ENCODE data around the gene KIAA1586. TPM values are rescaled to one million over a fixed set of nuclear protein-coding genes. Genes with fewer than 3 reads are reported as not detected.
"Not testable (repeated sequence)": the region's sequence is repeated elsewhere in the genome, so short reads cannot be mapped to it uniquely, and the experiment has no call there.

Gene KIAA1586
- total and polyA plus RNA-seq, 9 of the 15 experiments (the other 6 are each of a cell fraction or from before 2014, with no cell fraction given): 23.4 to 43.6 (median 29.5) TPM

DNA sequence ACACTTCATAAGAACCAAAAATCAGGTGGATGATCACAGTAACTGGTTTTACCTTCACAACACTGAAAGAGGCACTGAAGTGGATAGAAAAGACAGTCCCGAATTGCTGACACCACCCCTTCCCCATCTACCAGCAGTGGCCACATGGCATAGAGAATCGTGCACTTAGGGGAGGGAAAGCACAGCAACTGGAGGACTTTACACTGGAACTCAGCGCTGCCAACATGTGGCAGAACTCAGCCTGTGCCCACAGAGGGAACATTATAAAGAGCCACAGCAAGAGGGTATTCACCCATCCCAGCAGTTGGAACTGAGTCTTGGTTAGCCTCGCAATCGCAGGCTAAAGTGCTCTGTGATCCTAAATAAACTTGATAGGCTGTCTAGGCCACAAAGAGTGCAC lies 6.5 kb upstream of the KIAA1586 start (continued):
- TF ChIP-seq, protein P1, sequence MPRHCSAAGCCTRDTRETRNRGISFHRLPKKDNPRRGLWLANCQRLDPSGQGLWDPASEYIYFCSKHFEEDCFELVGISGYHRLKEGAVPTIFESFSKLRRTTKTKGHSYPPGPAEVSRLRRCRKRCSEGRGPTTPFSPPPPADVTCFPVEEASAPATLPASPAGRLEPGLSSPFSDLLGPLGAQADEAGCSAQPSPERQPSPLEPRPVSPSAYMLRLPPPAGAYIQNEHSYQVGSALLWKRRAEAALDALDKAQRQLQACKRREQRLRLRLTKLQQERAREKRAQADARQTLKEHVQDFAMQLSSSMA (CRISPR knock-in tag; IDR thresholded peaks at IDR 0.05): no peak
- TF ChIP-seq NCOA2 (IDR thresholded peaks at IDR 0.05; ENCODE audit: partially characterized antibody in 2 of 2) (no peak), ZNF561 (CRISPR knock-in tag; conservative IDR thresholded peaks at IDR 0.05) (no peak), ZNF239 (CRISPR knock-in tag; IDR thresholded peaks at IDR 0.05) (no peak), PTRF (tag; IDR thresholded peaks at IDR 0.05) (no peak), FOXK2 (conservative IDR thresholded peaks at IDR 0.05 in 1 of 2, IDR thresholded peaks at IDR 0.05 in 1 of 2; ENCODE audit: low read depth in 2 of 2) (no peak)
- TF ChIP-seq, protein P2, sequence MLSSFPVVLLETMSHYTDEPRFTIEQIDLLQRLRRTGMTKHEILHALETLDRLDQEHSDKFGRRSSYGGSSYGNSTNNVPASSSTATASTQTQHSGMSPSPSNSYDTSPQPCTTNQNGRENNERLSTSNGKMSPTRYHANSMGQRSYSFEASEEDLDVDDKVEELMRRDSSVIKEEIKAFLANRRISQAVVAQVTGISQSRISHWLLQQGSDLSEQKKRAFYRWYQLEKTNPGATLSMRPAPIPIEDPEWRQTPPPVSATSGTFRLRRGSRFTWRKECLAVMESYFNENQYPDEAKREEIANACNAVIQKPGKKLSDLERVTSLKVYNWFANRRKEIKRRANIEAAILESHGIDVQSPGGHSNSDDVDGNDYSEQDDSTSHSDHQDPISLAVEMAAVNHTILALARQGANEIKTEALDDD (IDR thresholded peaks at IDR 0.05): no peak

DNA sequence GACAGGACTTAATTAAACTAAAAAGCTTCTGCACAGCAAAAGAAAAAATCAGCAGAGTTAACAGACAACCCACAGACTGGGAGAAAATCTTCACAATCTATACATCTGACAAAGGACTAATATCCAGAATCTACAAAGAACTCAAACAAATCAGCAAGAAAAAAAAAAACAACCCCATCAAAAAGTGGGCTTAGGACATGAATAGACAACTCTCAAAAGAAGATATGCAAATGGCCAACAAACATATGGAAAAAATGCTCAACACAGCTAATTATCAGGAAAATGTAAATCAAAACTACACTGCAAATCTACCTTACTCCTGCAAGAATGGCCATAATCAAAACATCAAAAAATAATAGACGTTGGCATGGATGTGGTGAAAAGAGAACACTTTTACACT lies 2.4 kb upstream of the KIAA1586 start:
- H3K9me1 ChIP-seq (ENCODE audit: control insufficient read depth, insufficient read depth, low read length); BruUV-seq (replicated peaks); FAIRE-seq; in situ Hi-C loops (cut with MboI); H3K9me3 ChIP-seq (replicated peaks; ENCODE audit: control insufficient read depth, insufficient read depth, low read depth, low read length); H3K4me2 ChIP-seq (ENCODE audit: insufficient read depth, low read length); H4K20me1 ChIP-seq (replicated peaks; ENCODE audit: control insufficient read depth, insufficient read depth, low read length); H3K9ac ChIP-seq (ENCODE audit: insufficient read depth in 1 of 2, low read depth in 2 of 2, low read length in 2 of 2); H3K4me3 ChIP-seq; POLR2A ChIA-PET; DNase-seq (ENCODE audit: extremely low read depth in 1 of 4, low spot score in 3 of 4); CTCF ChIA-PET (ENCODE audit: low intra/inter-chr PET ratio); H3K27me3 ChIP-seq (ENCODE audit: control insufficient read depth in 2 of 2, insufficient read depth in 2 of 2, low read length in 2 of 2); H3K36me3 ChIP-seq (ENCODE audit: control insufficient read depth, insufficient read depth, low read length); ATAC-seq; H3K4me1 ChIP-seq (replicated peaks in 1 of 2; ENCODE audit: control insufficient read depth in 2 of 2, insufficient read depth in 2 of 2, low read length in 2 of 2); intact Hi-C loops (cut with micrococcal nuclease); H3K27ac ChIP-seq (ENCODE audit: extremely low read depth, low read depth, low read length); H2AFZ ChIP-seq (ENCODE audit: low read depth, low read length): not testable (repeated sequence)
- 74% methylated on average over 1 of the region's 1 CpG for WGBS (ENCODE audit: insufficient coverage, low coverage, missing lambda C conversion rate)
- peaks cover 20% of the 10 kb centered on the region for H3K79me2 ChIP-seq (ENCODE audit: control insufficient read depth, insufficient read depth, low read length)
